ENCODE measurements around the gene GPS2. TPM values are rescaled to one million over a fixed set of nuclear protein-coding genes. Genes with fewer than 3 reads are reported as not detected.

Gene GPS2
- total and polyA plus RNA-seq, 10 of the 15 experiments (the other 5 are each of a cell fraction or from before 2014, with no cell fraction given) = 10.2 to 96.4 (median 42.5) TPM

DNA sequence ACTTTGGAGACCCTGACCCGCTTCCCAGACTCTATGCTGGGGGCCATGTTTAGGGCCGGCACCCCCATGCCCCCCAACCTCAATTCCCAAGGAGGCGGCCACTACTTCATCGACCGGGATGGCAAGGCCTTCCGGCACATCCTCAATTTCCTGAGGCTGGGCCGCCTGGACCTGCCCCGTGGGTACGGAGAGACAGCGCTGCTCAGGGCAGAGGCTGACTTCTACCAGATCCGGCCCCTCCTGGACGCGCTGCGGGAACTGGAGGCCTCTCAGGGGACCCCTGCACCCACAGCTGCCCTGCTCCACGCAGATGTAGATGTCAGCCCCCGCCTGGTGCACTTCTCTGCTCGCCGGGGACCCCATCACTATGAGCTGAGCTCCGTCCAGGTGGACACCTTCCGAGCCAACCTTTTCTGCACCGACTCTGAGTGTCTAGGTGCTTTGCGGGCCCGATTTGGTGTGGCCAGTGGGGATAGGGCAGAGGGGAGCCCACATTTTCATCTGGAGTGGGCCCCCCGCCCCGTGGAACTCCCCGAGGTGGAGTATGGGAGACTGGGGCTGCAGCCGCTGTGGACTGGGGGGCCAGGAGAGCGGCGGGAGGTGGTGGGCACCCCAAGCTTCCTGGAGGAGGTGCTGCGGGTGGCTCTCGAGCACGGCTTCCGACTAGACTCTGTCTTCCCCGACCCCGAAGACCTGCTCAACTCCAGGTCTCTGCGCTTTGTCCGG is 37.9 kb upstream of the GPS2 start:
- DNase-seq (ENCODE audit: low read depth, low spot score) = no peak
- H3K79me2 ChIP-seq (ENCODE audit: control insufficient read depth, insufficient read depth, low read length) = peaks cover 7% of the 10 kb centered on the region
- ChIA-PET POLR2A (interaction anchor here (0.7 to 1.3 kb wide), 6 partner anchors 16 to 318 kb away, joined by 3 to 10 read pairs (median 4); partner anchors contain the start of genes ACAP1 and TMEM256), CTCF (interaction anchor here (0.6 to 4.0 kb wide), 10 partner anchors 8 to 335 kb away, joined by 3 to 58 read pairs (median 4); partner anchors contain the start of genes TMEM102, TP53 and WRAP53), SMC1A (ENCODE audit: uncharacterized antibody, unreplicated experiment) (interaction anchor here (0.7 to 1.9 kb wide), 7 partner anchors 15 to 334 kb away, joined by 3 to 9 read pairs (median 4); partner anchors contain the start of genes ACAP1, NEURL4, TMEM102 and TP53), RAD21 (ENCODE audit: unreplicated experiment) (interaction anchor here (0.6 to 5.0 kb wide), 9 partner anchors 9 to 103 kb away, joined by 3 to 45 read pairs (median 4); partner anchors contain the start of genes ACAP1, NEURL4 and TMEM102)
- H3K4me1 ChIP-seq (ENCODE audit: control insufficient read depth, insufficient read depth, low read length) = peaks cover 23% of the 10 kb centered on the region
- H3K9ac ChIP-seq (ENCODE audit: control insufficient read depth, insufficient read depth, low read length) = peak overlapping the region; percentile 62
- no peak for FAIRE-seq
- H3K27ac ChIP-seq (ENCODE audit: control insufficient read depth, insufficient read depth) = no peak overlapping the region
- in situ Hi-C loops (cut with MboI) = no loop called here
- no TSS peak for BruUV-seq (replicated peaks)
- ATAC-seq = no peak
- peak overlapping the region; percentile 93 for H3K4me2 ChIP-seq (ENCODE audit: control insufficient read depth, insufficient read depth)
- H3K4me3 ChIP-seq = peak overlapping the region; percentile 88
- WGBS (ENCODE audit: insufficient coverage, insufficient replicate concordance, low lambda C conversion rate, missing lambda C conversion rate) = 90% methylated on average over 28 of the region's 37 CpGs
- no peaks in the 10 kb centered on the region for H3K27me3 ChIP-seq (replicated peaks in 1 of 2; ENCODE audit: control insufficient read depth in 2 of 2, insufficient read depth in 2 of 2, low read length in 1 of 2)
- H3K36me3 ChIP-seq (ENCODE audit: control insufficient read depth in 2 of 2, insufficient read depth in 2 of 2, low read length in 1 of 2) = peaks cover 2% of the 10 kb centered on the region in 2 experiments; a peak in 2 of 4 replicates
- no peak overlapping the region for H2AFZ ChIP-seq (ENCODE audit: control insufficient read depth, low read depth, low read length)
- intact Hi-C loops (cut with micrococcal nuclease; ENCODE audit: unreplicated experiment) = loop anchor here (5.0 kb wide), 1 partner anchor 84 kb away; the partner anchor contains the start of genes FGF11 and TMEM102
- H4K20me1 ChIP-seq (ENCODE audit: control insufficient read depth, insufficient read depth) = no peaks in the 10 kb centered on the region
- no peaks in the 10 kb centered on the region for H3K9me3 ChIP-seq (replicated peaks; ENCODE audit: control insufficient read depth, insufficient read depth, low read length)
- TF ChIP-seq, protein P1, sequence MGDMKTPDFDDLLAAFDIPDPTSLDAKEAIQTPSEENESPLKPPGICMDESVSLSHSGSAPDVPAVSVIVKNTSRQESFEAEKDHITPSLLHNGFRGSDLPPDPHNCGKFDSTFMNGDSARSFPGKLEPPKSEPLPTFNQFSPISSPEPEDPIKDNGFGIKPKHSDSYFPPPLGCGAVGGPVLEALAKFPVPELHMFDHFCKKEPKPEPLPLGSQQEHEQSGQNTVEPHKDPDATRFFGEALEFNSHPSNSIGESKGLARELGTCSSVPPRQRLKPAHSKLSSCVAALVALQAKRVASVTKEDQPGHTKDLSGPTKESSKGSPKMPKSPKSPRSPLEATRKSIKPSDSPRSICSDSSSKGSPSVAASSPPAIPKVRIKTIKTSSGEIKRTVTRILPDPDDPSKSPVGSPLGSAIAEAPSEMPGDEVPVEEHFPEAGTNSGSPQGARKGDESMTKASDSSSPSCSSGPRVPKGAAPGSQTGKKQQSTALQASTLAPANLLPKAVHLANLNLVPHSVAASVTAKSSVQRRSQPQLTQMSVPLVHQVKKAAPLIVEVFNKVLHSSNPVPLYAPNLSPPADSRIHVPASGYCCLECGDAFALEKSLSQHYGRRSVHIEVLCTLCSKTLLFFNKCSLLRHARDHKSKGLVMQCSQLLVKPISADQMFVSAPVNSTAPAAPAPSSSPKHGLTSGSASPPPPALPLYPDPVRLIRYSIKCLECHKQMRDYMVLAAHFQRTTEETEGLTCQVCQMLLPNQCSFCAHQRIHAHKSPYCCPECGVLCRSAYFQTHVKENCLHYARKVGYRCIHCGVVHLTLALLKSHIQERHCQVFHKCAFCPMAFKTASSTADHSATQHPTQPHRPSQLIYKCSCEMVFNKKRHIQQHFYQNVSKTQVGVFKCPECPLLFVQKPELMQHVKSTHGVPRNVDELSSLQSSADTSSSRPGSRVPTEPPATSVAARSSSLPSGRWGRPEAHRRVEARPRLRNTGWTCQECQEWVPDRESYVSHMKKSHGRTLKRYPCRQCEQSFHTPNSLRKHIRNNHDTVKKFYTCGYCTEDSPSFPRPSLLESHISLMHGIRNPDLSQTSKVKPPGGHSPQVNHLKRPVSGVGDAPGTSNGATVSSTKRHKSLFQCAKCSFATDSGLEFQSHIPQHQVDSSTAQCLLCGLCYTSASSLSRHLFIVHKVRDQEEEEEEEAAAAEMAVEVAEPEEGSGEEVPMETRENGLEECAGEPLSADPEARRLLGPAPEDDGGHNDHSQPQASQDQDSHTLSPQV (IDR thresholded peaks at IDR 0.05) = no peak
- TF ChIP-seq ZNF384 (IDR thresholded peaks at IDR 0.05; ENCODE audit: borderline replicate concordance, low read depth, low read length) (no peak), IRF4 (IDR thresholded peaks at IDR 0.05; ENCODE audit: low read depth, low read length) (no peak), ZBED1 (IDR thresholded peaks at IDR 0.05; ENCODE audit: borderline replicate concordance) (no peak), SPI1 (IDR thresholded peaks at IDR 0.05; ENCODE audit: borderline replicate concordance, insufficient read depth, low read depth, low read length) (no peak), EP300 (IDR thresholded peaks at IDR 0.05; ENCODE audit: borderline replicate concordance in 1 of 2, control insufficient read depth in 1 of 2, low read depth in 2 of 2, low read length in 2 of 2) (no peak), ZNF217 (IDR thresholded peaks at IDR 0.05) (no peak), CBFB (IDR thresholded peaks at IDR 0.05; ENCODE audit: low read depth) (no peak)
- TF ChIP-seq, protein P2, sequence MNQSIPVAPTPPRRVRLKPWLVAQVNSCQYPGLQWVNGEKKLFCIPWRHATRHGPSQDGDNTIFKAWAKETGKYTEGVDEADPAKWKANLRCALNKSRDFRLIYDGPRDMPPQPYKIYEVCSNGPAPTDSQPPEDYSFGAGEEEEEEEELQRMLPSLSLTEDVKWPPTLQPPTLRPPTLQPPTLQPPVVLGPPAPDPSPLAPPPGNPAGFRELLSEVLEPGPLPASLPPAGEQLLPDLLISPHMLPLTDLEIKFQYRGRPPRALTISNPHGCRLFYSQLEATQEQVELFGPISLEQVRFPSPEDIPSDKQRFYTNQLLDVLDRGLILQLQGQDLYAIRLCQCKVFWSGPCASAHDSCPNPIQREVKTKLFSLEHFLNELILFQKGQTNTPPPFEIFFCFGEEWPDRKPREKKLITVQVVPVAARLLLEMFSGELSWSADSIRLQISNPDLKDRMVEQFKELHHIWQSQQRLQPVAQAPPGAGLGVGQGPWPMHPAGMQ (IDR thresholded peaks at IDR 0.05; ENCODE audit: borderline replicate concordance) = no peak
- TF ChIP-seq, protein P3, sequence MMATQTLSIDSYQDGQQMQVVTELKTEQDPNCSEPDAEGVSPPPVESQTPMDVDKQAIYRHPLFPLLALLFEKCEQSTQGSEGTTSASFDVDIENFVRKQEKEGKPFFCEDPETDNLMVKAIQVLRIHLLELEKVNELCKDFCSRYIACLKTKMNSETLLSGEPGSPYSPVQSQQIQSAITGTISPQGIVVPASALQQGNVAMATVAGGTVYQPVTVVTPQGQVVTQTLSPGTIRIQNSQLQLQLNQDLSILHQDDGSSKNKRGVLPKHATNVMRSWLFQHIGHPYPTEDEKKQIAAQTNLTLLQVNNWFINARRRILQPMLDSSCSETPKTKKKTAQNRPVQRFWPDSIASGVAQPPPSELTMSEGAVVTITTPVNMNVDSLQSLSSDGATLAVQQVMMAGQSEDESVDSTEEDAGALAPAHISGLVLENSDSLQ (IDR thresholded peaks at IDR 0.05) = no peak
- TF ChIP-seq, protein P4, sequence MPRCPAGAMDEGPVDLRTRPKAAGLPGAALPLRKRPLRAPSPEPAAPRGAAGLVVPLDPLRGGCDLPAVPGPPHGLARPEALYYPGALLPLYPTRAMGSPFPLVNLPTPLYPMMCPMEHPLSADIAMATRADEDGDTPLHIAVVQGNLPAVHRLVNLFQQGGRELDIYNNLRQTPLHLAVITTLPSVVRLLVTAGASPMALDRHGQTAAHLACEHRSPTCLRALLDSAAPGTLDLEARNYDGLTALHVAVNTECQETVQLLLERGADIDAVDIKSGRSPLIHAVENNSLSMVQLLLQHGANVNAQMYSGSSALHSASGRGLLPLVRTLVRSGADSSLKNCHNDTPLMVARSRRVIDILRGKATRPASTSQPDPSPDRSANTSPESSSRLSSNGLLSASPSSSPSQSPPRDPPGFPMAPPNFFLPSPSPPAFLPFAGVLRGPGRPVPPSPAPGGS (IDR thresholded peaks at IDR 0.05; ENCODE audit: borderline replicate concordance, insufficient read depth, low read depth, low read length, poor library complexity, severe bottlenecking) = no peak

Measured in GM12878 (cell line).